Measurements from ENCODE around the gene CDK1. TPM values are rescaled to one million over a fixed set of nuclear protein-coding genes. Genes with fewer than 3 reads are reported as not detected.

The CDK1 gene
- total and polyA plus RNA-seq, 2 of the 8 experiments (the other 6 are each of a cell fraction or from before 2014, with no cell fraction given), result 29.4 to 111 TPM

- Histone ChIP-seq H2AFZ (ENCODE audit: low read length) (no peak overlapping the region), H3K18ac (ENCODE audit: extremely low read depth, low read length) (no peak overlapping the region)
Observed at GRCh38 chr10:60760711-60761210, 17.5 kb upstream of the CDK1 start.

More at GRCh38 chr10:60760711-60761210, 17.5 kb upstream of the CDK1 start:
- no peaks in the 10 kb centered on the region for H3K79me1 ChIP-seq (ENCODE audit: low read depth, low read length)
- no peak overlapping the region for H3K27ac ChIP-seq (ENCODE audit: low read depth, low read length)
- H2BK12ac ChIP-seq (ENCODE audit: low read depth, low read length), result no peak overlapping the region
- H3K79me2 ChIP-seq (ENCODE audit: control insufficient read depth in 1 of 2, insufficient read depth in 2 of 2, low read length in 2 of 2), result no peaks in the 10 kb centered on the region
- H3K4me3 ChIP-seq (ENCODE audit: extremely low read depth in 1 of 4, insufficient read depth in 2 of 4, low read depth in 3 of 4, low read length in 4 of 4), result no peak overlapping the region
- no peak overlapping the region for H3K9ac ChIP-seq (replicated peaks in 1 of 4; ENCODE audit: extremely low read depth in 1 of 4, low read depth in 3 of 4, low read length in 3 of 4)
- H2BK20ac ChIP-seq (ENCODE audit: low read length), result no peak overlapping the region
- no peak overlapping the region for H2AK5ac ChIP-seq (ENCODE audit: low read depth, low read length)
- no peaks in the 10 kb centered on the region for H3K27me3 ChIP-seq (replicated peaks in 1 of 4; ENCODE audit: control insufficient read depth in 3 of 4, extremely low read depth in 1 of 4, insufficient read depth in 3 of 4, low read length in 3 of 4)
- H3K9me3 ChIP-seq (ENCODE audit: insufficient read depth in 2 of 2, low read depth in 1 of 2, low read length in 1 of 2), result no peaks in the 10 kb centered on the region
- H3K23ac ChIP-seq (ENCODE audit: insufficient read length), result no peak overlapping the region
- TF ChIP-seq ATF3 (IDR thresholded peaks at IDR 0.05; ENCODE audit: insufficient read depth, low read depth, low read length) (no peak), SAP30 (IDR thresholded peaks at IDR 0.05; ENCODE audit: insufficient read depth, insufficient replicate concordance, low read length) (no peak), RXRA (IDR thresholded peaks at IDR 0.05; ENCODE audit: insufficient read depth, low read depth, low read length) (no peak), FOSL1 (IDR thresholded peaks at IDR 0.05; ENCODE audit: insufficient read depth, low read depth, low read length) (no peak), KDM5A (IDR thresholded peaks at IDR 0.05; ENCODE audit: low read length) (no peak), TCF12 (IDR thresholded peaks at IDR 0.05; ENCODE audit: low read depth, low read length) (no peak), CREB1 (IDR thresholded peaks at IDR 0.05) (no peak), KDM4A (IDR thresholded peaks at IDR 0.05; ENCODE audit: low read depth, low read length, severe bottlenecking) (no peak), SUZ12 (IDR thresholded peaks at IDR 0.05; ENCODE audit: low read length) (no peak)
- DNase-seq (ENCODE audit: low read depth in 1 of 2, low spot score in 2 of 2), result no peak
- no peak overlapping the region for H4K8ac ChIP-seq (ENCODE audit: extremely low read depth, insufficient read depth, low read length)
- H2BK5ac ChIP-seq (ENCODE audit: low read depth, low read length), result no peak overlapping the region
- no peak overlapping the region for H3K4ac ChIP-seq (replicated peaks; ENCODE audit: insufficient read length, low read depth, low read length)
- ChIA-PET CTCF (ENCODE audit: partially characterized antibody) (interaction anchor here (0.7 to 1.0 kb wide), 3 partner anchors 9 to 91 kb away, joined by 3 to 4 read pairs (median 3); no protein-coding TSS in a partner anchor), POLR2A (ENCODE audit: partially characterized antibody) (interaction anchor here (1.3 to 1.4 kb wide), 2 partner anchors 18 to 27 kb away, joined by 3 to 4 read pairs; partner anchors contain the start of gene CDK1)
- no peak for FAIRE-seq
- no peaks in the 10 kb centered on the region for H3K23me2 ChIP-seq (ENCODE audit: low read depth, low read length)
- no peak overlapping the region for H3K56ac ChIP-seq (replicated peaks; ENCODE audit: insufficient read length, low read depth, low read length)
- no peak overlapping the region for H2BK120ac ChIP-seq (replicated peaks; ENCODE audit: low read depth, low read length)
- H4K5ac ChIP-seq (ENCODE audit: insufficient read length, low read depth, low read length), result no peak overlapping the region
- H3K4me2 ChIP-seq (ENCODE audit: insufficient read depth in 1 of 2, low read depth in 2 of 2, low read length in 2 of 2), result no peak overlapping the region
- H4K91ac ChIP-seq (replicated peaks; ENCODE audit: insufficient read length, low read length), result peak overlapping the region; percentile 22
- H3K36me3 ChIP-seq (ENCODE audit: control insufficient read depth in 2 of 4, insufficient read depth in 4 of 4, low read length in 3 of 4), result no peaks in the 10 kb centered on the region; a peak in 1 of 8 replicates
- H3K14ac ChIP-seq (ENCODE audit: insufficient read length), result no peak overlapping the region
- H2BK15ac ChIP-seq (ENCODE audit: low read length), result no peak overlapping the region
- peaks cover 0 to 7% (median 3%) of the 10 kb centered on the region in 4 experiments; a peak in 5 of 7 replicates for H3K4me1 ChIP-seq (replicated peaks in 1 of 4; ENCODE audit: control insufficient read depth in 3 of 4, insufficient read depth in 4 of 4, low read length in 3 of 4)
- no peaks in the 10 kb centered on the region for H4K20me1 ChIP-seq (replicated peaks in 1 of 2; ENCODE audit: control insufficient read depth in 1 of 2, insufficient read depth in 2 of 2, low read length in 2 of 2)

Measured in H1 (cell line).